GM18520 (cell line): ENCODE data around the gene ACKR3.

Experiments used
- ATAC-seq: cut with Tn5 transposase; IDR thresholded peaks from one replicate; pipeline ENCODE4 v1.9.1; 2021; ENCODE audit not compliant: unreplicated experiment

ACKR3 gene

DNA sequence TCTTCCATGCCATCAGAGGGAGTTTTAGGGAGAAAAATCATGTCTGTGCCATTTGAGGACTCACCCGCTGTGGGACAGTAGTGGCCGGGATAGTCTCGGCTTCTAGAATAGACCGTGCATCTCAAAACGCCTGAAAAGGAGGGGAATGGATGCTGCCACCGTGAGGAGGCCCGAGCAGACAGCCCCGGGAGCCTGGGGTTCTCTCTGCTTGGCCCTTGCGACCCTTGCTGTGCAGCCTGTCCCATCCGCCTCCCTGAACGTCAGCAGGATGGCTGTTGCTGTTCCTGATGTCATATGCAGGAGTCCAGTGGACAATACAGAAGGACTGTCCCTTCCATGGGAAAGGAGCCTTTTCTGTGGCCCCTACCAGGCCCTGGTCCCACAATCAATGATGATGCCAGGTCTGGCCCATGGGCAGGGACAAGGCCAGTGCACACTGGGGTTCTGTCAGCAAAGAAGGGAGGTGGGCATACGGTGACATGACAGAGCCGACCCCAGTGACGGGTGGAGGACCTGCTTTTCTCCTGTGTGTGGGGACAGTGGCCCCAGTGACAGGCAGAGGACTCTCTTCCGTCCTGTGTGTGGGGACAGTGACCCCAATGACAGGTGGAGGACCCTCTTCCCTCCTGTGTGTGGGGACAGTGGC is 58.8 kb downstream of the ACKR3 start:
- no peak for ATAC-seq

DNA sequence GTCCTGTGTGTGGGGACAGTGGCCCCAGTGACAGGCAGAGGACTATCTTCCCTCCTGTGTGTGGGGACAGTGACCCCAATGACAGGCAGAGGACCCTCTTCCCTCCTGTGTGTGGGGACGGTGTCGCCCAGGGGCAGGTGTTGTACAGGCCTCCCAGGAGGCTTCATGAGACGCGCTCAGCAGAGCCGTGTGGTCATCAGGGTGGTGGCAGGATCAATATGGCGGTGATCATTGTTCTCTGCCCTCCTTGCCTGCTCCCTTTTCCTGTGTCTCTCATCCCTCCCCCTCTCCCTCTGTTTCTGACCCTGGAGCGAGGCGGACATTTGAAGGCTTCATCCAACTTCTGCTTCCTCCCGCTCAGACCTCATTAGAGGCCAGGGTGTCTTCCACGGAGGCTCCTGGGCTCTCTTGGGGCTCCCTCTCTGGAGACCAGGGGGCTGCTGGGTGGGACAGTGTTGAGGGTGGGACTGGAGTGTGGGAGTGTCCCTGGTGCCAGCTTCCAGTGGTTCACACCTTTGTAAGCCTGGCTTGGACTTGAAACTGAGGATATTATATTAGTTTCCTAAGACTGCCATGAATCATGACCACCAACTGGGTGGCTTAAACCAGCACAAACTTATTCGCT is 59.5 kb downstream of the ACKR3 start:
- ATAC-seq, result no peak

- no peak for ATAC-seq
Measured at GRCh38 chr2:236629961-236630872, 60.6 kb downstream of the ACKR3 start.

DNA sequence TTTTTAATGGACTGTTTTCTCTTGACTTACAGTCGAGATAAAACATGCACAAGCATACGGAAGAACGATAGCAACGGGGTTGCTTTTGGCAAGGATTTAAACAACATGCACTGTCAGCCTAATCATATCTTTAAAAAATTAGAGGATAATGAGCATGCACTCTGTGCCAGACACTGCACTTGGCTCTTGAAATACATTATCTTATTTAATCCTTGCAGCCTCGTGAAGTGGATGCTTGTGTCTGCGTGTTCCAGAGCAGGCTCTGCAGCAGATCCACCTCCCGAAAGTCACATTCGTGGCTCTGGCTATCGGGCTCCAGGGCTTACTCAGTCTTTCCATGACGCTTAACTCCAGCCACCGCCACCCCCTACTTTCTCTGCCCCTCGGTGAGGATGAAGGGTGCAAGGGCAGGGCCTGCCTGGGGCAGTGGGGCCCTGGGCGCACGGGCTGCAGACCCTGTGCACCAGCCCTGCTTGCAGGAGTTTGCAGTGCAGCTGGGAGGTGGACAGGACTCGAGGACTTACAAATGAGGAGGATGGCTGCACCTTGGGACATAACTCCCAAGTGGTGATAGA is 61.7 kb downstream of the ACKR3 start:
- ATAC-seq, result no peak

- no peak for ATAC-seq
Measured at GRCh38 chr2:236631856-236632291, 62.2 kb downstream of the ACKR3 start.
